ENCODE results near the gene ISCA1.

DNA sequence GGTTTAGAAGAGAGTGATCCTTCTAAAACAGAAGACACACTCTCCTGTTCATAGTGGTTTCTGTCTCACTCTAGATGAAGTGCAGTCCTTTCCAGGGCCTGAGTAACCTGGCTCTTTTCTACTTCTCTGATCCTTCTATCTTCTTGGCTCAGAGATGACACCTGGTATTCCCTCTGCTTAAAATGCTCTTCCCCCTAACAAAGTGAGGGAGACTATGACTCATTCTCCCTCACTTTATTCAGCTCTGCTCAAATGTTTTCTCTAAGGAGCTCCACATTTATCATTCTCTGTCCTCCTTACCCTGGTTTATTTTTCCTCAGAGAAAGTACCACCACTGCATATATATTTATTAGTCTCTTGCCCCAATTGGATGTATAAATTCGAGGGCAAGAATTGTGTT is 47.3 kb upstream of the ISCA1 start:
- TF ChIP-seq, protein P1, sequence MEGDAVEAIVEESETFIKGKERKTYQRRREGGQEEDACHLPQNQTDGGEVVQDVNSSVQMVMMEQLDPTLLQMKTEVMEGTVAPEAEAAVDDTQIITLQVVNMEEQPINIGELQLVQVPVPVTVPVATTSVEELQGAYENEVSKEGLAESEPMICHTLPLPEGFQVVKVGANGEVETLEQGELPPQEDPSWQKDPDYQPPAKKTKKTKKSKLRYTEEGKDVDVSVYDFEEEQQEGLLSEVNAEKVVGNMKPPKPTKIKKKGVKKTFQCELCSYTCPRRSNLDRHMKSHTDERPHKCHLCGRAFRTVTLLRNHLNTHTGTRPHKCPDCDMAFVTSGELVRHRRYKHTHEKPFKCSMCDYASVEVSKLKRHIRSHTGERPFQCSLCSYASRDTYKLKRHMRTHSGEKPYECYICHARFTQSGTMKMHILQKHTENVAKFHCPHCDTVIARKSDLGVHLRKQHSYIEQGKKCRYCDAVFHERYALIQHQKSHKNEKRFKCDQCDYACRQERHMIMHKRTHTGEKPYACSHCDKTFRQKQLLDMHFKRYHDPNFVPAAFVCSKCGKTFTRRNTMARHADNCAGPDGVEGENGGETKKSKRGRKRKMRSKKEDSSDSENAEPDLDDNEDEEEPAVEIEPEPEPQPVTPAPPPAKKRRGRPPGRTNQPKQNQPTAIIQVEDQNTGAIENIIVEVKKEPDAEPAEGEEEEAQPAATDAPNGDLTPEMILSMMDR (IDR thresholded peaks at IDR 0.05) = no peak
- TF ChIP-seq POLR2A (IDR thresholded peaks at IDR 0.05) = no peak

Data from right lobe of liver (tissue), 4 donors.